K562 (cell line): ENCODE results near the gene PCYT1A. TPM values are rescaled to one million over a fixed set of nuclear protein-coding genes. Genes with fewer than 3 reads are reported as not detected.

Source experiments
- CAMTA2 ChIP-seq: fragments of 250-450 bp; sonication (Bioruptor Pico); conservative IDR thresholded peaks from 2 replicates; pipeline ENCODE4 v1.5.1; 2022
- CBX3 ChIP-seq, 2 experiments: IDR thresholded peaks; 1 replicate in 1 of 2; 2 replicates in 1 of 2; pipeline ENCODE4 v1.6.1; 2012; ENCODE audit warnings: inconsistent platforms in 2 of 2, low read length in 2 of 2, borderline replicate concordance in 1 of 2, control low read depth in 1 of 2
- FOXJ3 ChIP-seq: sonication (generic); formaldehyde crosslinking; IDR thresholded peaks from 2 replicates; pipeline ENCODE4 v1.4.0; 2020; ENCODE audit warnings: mild to moderate bottlenecking, missing genetic modification reagents
- HDAC3 ChIP-seq: fragments of 450-650 bp; IDR thresholded peaks from 2 replicates; pipeline ENCODE4 v1.6.1; 2018; ENCODE audit warnings: borderline replicate concordance, mild to moderate bottlenecking, moderate library complexity; ENCODE audit not compliant: partially characterized antibody
- ID3 ChIP-seq, 2 experiments: fragments of 250-450 bp in 1 of 2; fragments of 450-650 bp in 1 of 2; sonication (Bioruptor Pico) in 1 of 2; IDR thresholded peaks; 2 replicates each; pipeline versions ENCODE4 v1.6.1 to v1.8.0; 2016 to 2021; ENCODE audit warnings: mild to moderate bottlenecking in 2 of 2, moderate library complexity in 2 of 2, missing compliant biosample characterization in 1 of 2, missing genetic modification characterization in 1 of 2
- ILF3 ChIP-seq: fragments of 450-650 bp; IDR thresholded peaks from 2 replicates; pipeline ENCODE4 v1.6.1; 2018; ENCODE audit warnings: antibody characterized with exemption, mild to moderate bottlenecking, moderate library complexity, borderline replicate concordance
- IRF1 ChIP-seq: sonication (generic); formaldehyde crosslinking; IDR thresholded peaks from 2 replicates; pipeline ENCODE4 v1.8.0; 2022; ENCODE audit warnings: missing genetic modification reagents, mild to moderate bottlenecking, borderline replicate concordance
- MAX ChIP-seq: sonication (generic); formaldehyde crosslinking; IDR thresholded peaks from 2 replicates; pipeline ENCODE4 v1.9.0; 2022; ENCODE audit warnings: mild to moderate bottlenecking, missing genetic modification reagents
- MITF ChIP-seq: IDR thresholded peaks from 2 replicates; pipeline ENCODE4 v1.6.1; 2014; ENCODE audit warnings: antibody characterized with exemption
- MTA3 ChIP-seq: fragments of 450-650 bp; formaldehyde crosslinking; IDR thresholded peaks from 2 replicates; pipeline ENCODE4 v1.6.1; 2017; ENCODE audit warnings: mild to moderate bottlenecking, borderline replicate concordance
- NR1H2 ChIP-seq: sonication (generic); formaldehyde crosslinking; IDR thresholded peaks from 2 replicates; pipeline ENCODE4 v1.4.0; 2020; ENCODE audit warnings: mild to moderate bottlenecking, missing genetic modification reagents
- PATZ1 ChIP-seq: fragments of 250-450 bp; sonication (Bioruptor Pico); IDR thresholded peaks from 2 replicates; pipeline ENCODE4 v1.5.0; 2020; ENCODE audit warnings: mild to moderate bottlenecking, borderline replicate concordance
- RUNX1 ChIP-seq: sonication (generic); IDR thresholded peaks from 2 replicates; pipeline ENCODE4 v1.6.1; 2016; ENCODE audit warnings: antibody characterized with exemption, low read depth
- SAFB ChIP-seq: fragments of 200-400 bp; formaldehyde crosslinking; IDR thresholded peaks from 2 replicates; pipeline ENCODE4 v1.6.1; 2017; ENCODE audit warnings: low read depth, low read length, borderline replicate concordance
- SIRT6 ChIP-seq: IDR thresholded peaks from one replicate; pipeline ENCODE4 v1.6.1; 2012; ENCODE audit warnings: low read depth, mild to moderate bottlenecking, control low read depth, inconsistent platforms, low read length, moderate library complexity
- SRSF9 ChIP-seq: fragments of 200-400 bp; formaldehyde crosslinking; IDR thresholded peaks from 2 replicates; pipeline ENCODE4 v1.6.1; 2017; ENCODE audit warnings: low read depth, low read length, borderline replicate concordance
- U2AF1 ChIP-seq: fragments of 200-400 bp; formaldehyde crosslinking; optimal IDR thresholded peaks from 2 replicates; pipeline ENCODE3; 2017; ENCODE audit warnings: mild to moderate bottlenecking, low read depth, low read length, moderate library complexity
- ZNF133 ChIP-seq: fragments of 250-450 bp; sonication (Bioruptor Pico); IDR thresholded peaks from 2 replicates; pipeline ENCODE4 v1.4.0; 2020; ENCODE audit warnings: mild to moderate bottlenecking
- ZNF639 ChIP-seq, 2 experiments: fragments of 200-800 bp in 1 of 2; sonication (Bioruptor generic) in 1 of 2; sonication (generic) in 1 of 2; formaldehyde crosslinking in 1 of 2; IDR thresholded peaks in 1 of 2; conservative IDR thresholded peaks in 1 of 2; 2 replicates each; pipeline versions ENCODE4 v1.5.0 to v1.6.1; 2016 to 2020; ENCODE audit warnings: missing compliant biosample characterization in 1 of 2, missing genetic modification characterization in 1 of 2, missing genetic modification reagents in 1 of 2
- polyA plus RNA-seq, 8 experiments: library from polyadenylated mRNA; depleted of rRNA in 4 of 8; stranded (reverse) in 5 of 8; unstranded in 3 of 8; fragments of >200 nt; fragmentation: Nextera tagmentation in 2 of 8; fragmentation: Illumina TruSeq in 1 of 8; extraction: Ambion mirVana in 2 of 8; extraction: Trizol in 1 of 8; gene quantifications; 2 replicates each; pipeline versions ENCODE4 v1.2.1 to v1.2.3, GENCODE V29; 2011 to 2014; ENCODE audit warnings: inconsistent platforms in 1 of 8, missing spikeins in 1 of 8
- total RNA-seq, 7 experiments: library from RNA; depleted of rRNA in 6 of 7; stranded (reverse); fragments of >200 nt in 6 of 7; fragmentation: Illumina TruSeq in 2 of 7; extraction: Trizol in 2 of 7; gene quantifications; 2 replicates each; pipeline versions ENCODE4 v1.2.1 to v1.2.3, GENCODE V29; 2011 to 2021; ENCODE audit warnings: low replicate concordance in 1 of 7

PCYT1A gene
- total and polyA plus RNA-seq, 9 of the 15 experiments (the other 6 are each of a cell fraction or from before 2014, with no cell fraction given), result 13.4 to 62.8 (median 49.4) TPM

- TF ChIP-seq ILF3 (0 out of 2 replicates have a peak, but pooled peaks have one; percentile 48), ZNF639 (CRISPR knock-in tag; conservative IDR thresholded peaks at IDR 0.05 in 1 of 2, IDR thresholded peaks at IDR 0.05 in 1 of 2) (peak in 1 of 2 experiments; percentile 54; a peak in 1 of 4 replicates), SAFB (peak; percentile 50; the same call in 1 of the 2 replicates), MTA3 (peak; percentile 93), CAMTA2 (CRISPR knock-in tag) (0 out of 2 replicates have a peak, but pooled peaks have one; percentile 39), CBX3 (IDR thresholded peaks at IDR 0.05; ENCODE audit: borderline replicate concordance in 1 of 2, low read length in 2 of 2) (no peak), MITF (no peak), HDAC3 (no peak), U2AF1 (no peak), MAX (CRISPR knock-in tag) (peak; percentile 78), ZNF133 (no peak), RUNX1 (no peak), PATZ1 (no peak), IRF1 (CRISPR knock-in tag) (no peak), SRSF9 (no peak), FOXJ3 (CRISPR knock-in tag) (no peak), ID3 (CRISPR knock-in tag; IDR thresholded peaks at IDR 0.05) (no peak), ID3 (tag; IDR thresholded peaks at IDR 0.05) (peak; percentile 56; the same call in 1 of the 2 replicates), SIRT6 (no peak), NR1H2 (CRISPR knock-in tag) (peak; percentile 58; the same call in 1 of the 2 replicates)
These were observed 30.4 kb upstream of the PCYT1A start, which contains the start of gene DYNLT2B (continued) for GRCh38 chr3:196317687-196318467.
